Eye (tissue), 1 donor: Measurements from ENCODE around the gene SYT9.

ENCODE experiments used
- DNase-seq: peaks from one replicate; pipeline ENCODE4 v3.0.0-alpha.2; 2015

Gene SYT9

DNA sequence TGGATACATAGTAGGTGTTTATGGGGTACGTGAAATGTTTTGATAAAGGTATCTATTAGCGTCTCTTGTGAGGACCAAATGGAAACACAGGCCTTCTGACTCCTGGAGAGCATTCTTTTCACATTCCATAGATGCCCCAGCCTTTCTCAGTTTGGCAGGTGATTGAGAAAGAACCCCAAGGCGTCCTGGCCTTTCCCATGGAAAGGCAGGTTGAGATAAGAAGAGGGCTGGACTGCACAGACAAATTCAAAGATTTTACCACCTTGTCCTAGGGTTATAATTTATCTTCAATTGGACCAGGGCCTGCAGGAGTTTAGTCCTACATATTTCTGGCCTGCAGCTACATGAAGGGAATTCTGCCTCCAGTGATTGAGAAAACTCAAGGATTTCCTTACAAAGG is 232.9 kb downstream of the SYT9 start:
- no peak for DNase-seq

GRCh38 chr11:7485186-7486097 is 233.7 kb downstream of the SYT9 start, which contains the start of gene OLFML1:
Gene OLFML1 (plus strand): TSS chr11:7485506. CDS start chr11:7485876, 370 bp downstream.
- DNase-seq, result peak; percentile 60

DNA sequence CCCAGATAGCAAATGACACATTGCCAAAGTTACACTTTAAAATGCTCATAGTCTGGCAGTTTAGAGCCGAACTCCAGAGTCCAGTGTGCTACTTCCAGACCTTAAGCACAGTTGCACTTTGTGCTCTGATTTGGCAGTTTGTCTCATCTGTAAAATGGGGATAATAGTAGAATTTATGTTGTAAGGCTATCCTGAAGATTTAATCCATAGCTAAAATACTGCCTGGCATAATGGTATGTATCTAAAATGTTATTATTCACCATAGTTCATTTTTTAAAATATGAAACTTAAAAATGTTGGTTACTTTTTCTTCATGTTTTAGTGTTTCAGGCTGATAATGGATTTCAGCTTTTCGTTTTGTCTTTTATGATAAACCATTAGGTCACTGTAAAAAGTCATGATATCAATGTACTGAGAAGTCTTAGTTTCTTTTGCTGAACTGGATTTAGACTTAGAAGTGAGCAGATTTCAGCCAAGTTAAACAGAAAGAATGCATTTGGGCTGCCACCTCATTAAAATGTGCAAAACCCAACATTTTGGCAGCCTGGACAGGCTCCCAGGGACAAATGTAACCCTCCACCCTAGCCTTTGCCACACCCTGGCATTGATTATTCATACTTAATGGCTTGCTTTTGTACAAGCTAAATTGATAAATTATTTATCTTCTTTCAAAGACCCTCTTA is 234.5 kb downstream of the SYT9 start:
- no peak for DNase-seq

- DNase-seq, result peak; percentile 32
These were observed 235.1 kb downstream of the SYT9 start for GRCh38 chr11:7486781-7487140.

DNA sequence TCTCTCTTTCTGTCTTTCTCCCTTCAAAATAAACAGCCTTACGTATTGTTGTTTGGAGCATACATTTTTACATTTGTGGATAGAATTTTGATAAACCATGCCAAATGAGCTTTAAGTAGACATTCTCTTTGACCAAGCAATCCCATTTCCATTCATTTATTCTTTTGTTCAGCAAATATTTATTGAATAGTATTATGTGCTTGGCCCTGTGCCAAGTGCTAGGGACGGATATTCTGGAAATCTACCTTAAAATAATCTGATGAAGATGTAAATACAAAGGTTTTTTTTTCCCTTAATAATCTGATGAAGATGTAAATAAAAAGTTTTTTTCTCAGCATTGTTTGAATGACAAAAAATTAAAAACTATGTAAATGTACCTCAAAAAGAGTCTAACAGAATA is 235.7 kb downstream of the SYT9 start:
- DNase-seq, result no peak

DNA sequence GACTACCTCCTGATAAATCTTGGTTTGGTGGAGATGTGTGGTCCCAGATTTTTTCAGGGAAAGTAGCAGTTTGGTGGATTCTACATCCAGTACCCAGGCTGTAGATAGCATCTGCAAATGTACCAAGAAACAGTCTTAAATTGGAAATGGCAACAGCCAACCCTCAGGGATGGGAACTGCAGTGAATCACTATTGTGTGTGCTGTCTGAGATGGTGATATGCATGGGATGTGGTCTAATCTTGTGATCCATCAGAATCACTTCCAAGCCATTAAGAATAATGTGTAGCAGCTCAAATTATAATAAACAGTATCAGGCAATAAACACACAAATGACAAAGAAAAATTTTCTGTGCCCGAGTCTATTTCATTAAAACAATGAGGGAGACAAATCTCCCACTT is 237.0 kb downstream of the SYT9 start:
- no peak for DNase-seq

DNA sequence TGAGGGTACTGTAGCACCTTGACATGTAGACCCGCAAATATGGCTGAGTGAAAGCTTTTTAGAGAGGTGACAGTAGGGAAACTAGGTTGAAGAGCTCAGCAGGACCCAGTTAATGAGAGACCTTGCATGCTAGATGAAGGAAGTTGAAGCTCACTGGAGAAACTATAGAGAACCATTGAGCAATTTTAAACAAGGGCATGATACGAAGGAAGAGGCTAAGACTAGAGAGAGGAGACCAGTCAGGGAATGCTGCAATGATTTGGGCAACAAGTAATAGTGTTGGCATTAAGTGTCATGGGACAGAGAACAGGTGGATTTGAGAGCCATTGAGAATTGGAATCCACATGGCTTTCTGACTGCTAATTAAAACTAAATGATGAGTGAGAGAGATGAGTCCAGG is 237.7 kb downstream of the SYT9 start:
- no peak for DNase-seq

GRCh38 chr11:7490054-7490453 is 238.3 kb downstream of the SYT9 start:
- no peak for DNase-seq

DNA sequence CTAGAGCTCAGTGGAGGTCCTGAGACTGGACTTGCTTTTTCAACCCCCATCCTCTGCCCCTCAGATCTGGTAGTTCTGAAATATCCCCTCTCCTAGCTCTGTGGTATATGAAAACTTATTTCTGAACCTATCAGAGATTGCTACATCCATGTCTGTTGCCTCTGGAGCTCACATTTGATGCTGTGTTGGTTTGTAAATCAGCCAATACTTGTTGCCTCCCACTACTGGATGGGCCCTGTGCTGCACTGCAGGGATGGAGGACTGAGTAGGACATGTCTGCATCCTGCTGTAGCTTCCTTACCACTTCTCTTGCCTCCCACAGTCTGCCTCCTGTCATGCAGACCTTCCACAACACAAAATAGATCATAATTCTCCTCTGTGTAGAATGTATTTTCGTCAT is 238.8 kb downstream of the SYT9 start:
- no peak for DNase-seq

DNA sequence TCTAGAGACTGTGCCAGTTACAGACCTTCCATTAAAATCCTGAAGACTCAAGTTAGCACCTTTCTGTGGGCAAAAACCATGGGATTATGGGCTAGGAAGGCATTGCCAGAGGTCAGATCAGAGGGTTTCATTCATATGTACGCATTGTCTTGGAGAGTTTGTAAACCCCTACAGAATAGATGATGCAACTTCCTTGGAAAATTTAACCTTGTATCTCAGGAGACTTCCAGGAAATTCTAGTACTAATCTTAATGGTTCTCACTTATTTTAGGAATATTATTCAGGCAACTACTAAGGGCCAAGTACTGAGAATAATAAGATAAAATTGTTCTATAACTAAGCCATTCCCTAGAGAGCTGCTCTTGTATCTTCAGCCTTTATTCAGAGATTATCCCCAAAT is 240.5 kb downstream of the SYT9 start:
- no peak for DNase-seq

- DNase-seq, result no peak
These were observed 242.0 kb downstream of the SYT9 start for GRCh38 chr11:7493670-7494069.

- DNase-seq, result no peak
These were observed 242.5 kb downstream of the SYT9 start for GRCh38 chr11:7494086-7494745.

DNA sequence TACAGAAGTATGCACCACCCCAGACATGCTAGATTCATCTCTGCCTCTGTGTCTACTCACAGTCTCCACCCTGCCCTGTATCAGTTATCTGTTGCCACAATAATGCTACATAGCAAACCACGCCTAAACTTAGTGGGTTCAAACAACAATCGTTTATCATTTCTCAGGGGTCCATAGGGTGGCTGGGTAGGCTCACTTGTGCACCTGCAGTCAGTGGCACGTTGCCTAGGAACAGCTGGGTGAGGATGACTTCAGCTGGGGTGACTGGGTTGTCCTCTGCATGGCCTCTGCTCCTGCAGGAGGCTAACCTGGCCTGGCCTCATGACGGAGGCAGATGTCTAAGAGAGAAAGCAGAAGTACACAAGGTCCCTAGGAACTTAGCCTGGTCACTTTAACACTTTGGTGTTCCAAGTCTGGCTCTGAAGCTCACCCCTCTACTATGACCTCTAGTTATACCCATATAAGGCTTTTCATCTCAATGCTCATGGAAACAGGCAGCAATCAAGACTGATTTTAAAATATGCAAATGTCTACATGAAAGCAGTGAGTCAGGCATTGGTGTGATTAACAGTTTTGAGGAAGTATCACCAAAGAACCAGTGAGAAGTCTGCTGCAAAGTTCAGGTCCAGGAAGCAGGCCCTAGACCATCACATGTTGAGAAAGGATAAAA is 244.3 kb downstream of the SYT9 start:
- DNase-seq, result no peak

GRCh38 chr11:7498193-7498592 is 246.5 kb downstream of the SYT9 start:
- DNase-seq, result no peak

GRCh38 chr11:7499081-7499480 is 247.4 kb downstream of the SYT9 start:
- no peak for DNase-seq

DNA sequence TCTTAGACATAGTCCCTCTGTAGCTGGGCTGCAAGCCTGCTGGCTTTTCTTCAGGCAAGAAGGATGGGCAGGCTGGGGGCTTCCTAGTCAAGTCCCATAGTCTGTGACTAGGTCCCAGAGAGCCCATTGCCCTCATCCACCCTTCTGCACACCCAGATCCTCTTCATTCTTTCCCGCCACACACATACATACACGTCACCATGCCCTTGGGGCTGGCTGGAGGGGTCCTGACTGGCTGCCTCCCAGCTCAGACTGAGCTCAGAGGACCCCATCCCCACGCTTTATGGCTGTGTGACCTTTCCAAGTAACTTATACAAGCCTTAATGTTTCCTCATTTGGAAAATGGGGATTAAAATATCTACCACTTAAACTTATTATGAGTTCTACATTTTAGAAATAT is 248.5 kb downstream of the SYT9 start:
- DNase-seq, result no peak

DNA sequence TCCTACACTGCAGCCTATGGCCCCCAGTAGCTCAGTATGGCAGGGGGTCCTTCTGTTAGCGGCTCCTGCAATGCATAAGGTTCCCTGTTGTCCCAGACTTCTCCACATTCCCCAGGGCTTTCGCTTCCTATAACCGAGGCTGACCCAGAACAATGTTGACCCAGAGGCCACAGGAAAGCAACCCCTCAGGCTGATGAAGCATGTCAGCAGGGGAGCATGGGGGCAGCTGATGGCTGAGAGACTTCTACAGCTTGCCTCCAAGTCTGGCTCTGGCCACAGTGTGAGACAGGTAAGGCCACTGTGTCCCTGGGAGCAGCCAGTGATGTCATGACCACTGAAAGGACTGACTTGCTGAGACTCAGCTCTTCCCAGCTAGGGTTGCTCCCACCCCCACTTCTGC is 249.5 kb downstream of the SYT9 start:
- no peak for DNase-seq

- DNase-seq, result no peak
These were observed 250.2 kb downstream of the SYT9 start for GRCh38 chr11:7501894-7502293.

DNA sequence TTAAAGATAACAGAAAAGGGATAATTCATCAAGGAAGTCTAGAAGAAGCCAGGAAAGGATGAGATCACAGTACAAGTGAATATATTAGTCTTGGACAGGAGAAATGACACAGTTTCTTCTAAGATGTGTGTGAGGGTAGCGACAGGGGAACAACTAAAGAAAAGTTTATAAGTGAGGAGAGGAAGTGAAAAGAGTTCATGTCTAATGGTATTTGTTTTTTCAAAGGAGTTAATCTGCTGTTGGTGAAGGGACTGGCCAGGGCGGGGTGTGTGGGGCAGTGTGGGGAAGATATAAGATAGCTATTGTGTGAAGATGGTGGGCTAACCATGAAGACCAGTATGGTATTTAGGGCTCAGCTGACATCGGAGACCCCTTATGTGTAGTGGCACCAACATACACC is 254.5 kb downstream of the SYT9 start:
- no peak for DNase-seq

DNA sequence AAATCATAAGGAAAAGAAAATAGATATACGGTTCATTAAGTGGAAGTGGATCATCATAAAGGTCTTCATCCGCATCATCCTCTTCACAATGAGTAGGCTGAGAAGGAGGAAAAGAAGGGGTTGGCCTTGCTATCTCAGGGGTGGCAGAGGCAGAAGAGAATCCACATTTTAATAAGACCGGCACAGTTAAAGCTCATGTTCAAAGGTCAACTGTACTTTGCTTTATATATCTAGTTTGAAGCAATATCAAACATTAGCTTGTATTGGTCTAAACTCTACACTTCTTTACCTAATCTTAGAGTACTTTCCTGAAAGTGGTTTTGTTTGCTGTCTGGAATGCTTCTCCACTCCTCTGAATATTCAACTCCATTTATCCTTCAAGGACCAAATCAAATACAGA is 256.4 kb downstream of the SYT9 start:
- DNase-seq, result no peak

DNA sequence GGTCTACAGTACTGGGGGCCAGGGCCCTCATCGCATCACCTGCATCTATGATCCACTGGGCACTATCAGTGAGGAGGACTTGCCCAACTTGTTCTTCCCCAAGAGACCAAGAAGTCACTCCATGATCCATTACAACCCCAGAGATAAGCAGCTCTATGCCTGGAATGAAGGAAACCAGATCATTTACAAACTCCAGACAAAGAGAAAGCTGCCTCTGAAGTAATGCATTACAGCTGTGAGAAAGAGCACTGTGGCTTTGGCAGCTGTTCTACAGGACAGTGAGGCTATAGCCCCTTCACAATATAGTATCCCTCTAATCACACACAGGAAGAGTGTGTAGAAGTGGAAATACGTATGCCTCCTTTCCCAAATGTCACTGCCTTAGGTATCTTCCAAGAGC is 258.3 kb downstream of the SYT9 start:
- DNase-seq, result no peak

DNA sequence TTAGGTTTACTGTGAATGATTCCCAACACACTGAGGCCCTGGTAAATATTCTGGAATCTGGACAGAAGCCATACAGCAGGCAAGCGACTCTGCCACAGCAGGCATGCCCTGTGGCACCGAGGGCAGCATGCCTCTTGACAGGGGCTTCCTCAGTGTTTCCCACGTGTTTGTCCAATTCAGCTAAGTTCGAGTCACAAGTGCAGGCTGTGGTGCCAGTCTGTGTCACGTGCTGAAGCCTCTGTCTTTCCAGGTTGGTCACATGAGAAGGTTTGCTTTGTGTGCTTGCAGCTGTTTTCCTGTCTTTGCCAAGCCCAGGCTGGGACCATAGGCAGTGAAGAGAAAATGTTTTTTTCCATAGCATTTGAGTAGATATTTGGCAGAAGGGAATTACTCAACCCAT is 259.7 kb downstream of the SYT9 start:
- peak; percentile 19 for DNase-seq

GRCh38 chr11:7512525-7513233 is 261.0 kb downstream of the SYT9 start:
- no peak for DNase-seq
